Right kidney (tissue), 9 donors: ENCODE data around the gene COX6B2.
"Not testable (repeated sequence)": the region's sequence is repeated elsewhere in the genome, so short reads cannot be mapped to it uniquely, and the experiment has no call there.

Experiments
- DNase-seq: peaks from one replicate; pipeline ENCODE4 v3.0.0-alpha.2; 2016
- long read RNA-seq, 8 donors: transcript quantifications; one replicate each; lab custom pipeline, GENCODE V29; 2026

The COX6B2 gene
- long read RNA-seq, donor 1, result 0 reads
- long read RNA-seq, donor 2, result 0 reads
- long read RNA-seq, donor 3, result 0 reads
- long read RNA-seq, donor 4, result 0 reads
- long read RNA-seq, donor 5, result 0 reads
- long read RNA-seq, donor 6, result 0 reads
- long read RNA-seq, donor 7, partial matches to known transcripts, result 0 of 1 reads
- long read RNA-seq, donor 7, other reads (novel, unspliced or antisense), result 0 of 1 reads
- long read RNA-seq, donor 8, result 0 reads

- no peak for DNase-seq
These were observed at the start of gene COX6B2 for GRCh38 chr19:55354698-55355212. COX6B2 (minus strand) TSS chr19:55354719; CDS start chr19:55354521, 198 bp downstream.

GRCh38 chr19:55402509-55402908 is 48.0 kb upstream of the COX6B2 start:
- no peak for DNase-seq

- DNase-seq, result not testable (repeated sequence)
These were observed 46.9 kb upstream of the COX6B2 start for GRCh38 chr19:55401390-55401789.

- DNase-seq, result no peak
These were observed 46.0 kb upstream of the COX6B2 start for GRCh38 chr19:55400281-55401087.

- no peak for DNase-seq
These were observed 43.8 kb upstream of the COX6B2 start for GRCh38 chr19:55398200-55398925.

GRCh38 chr19:55392820-55393761 is 38.6 kb upstream of the COX6B2 start:
- DNase-seq, result no peak

- no peak for DNase-seq
These were observed 37.4 kb upstream of the COX6B2 start for GRCh38 chr19:55391702-55392615.

- DNase-seq, result no peak
These were observed 36.7 kb upstream of the COX6B2 start for GRCh38 chr19:55391191-55391670.

GRCh38 chr19:55390461-55390880 is 36.0 kb upstream of the COX6B2 start:
- DNase-seq, result no peak

GRCh38 chr19:55389386-55390317 is 35.1 kb upstream of the COX6B2 start:
- no peak for DNase-seq

GRCh38 chr19:55387736-55388497 is 33.4 kb upstream of the COX6B2 start:
- no peak for DNase-seq

- no peak for DNase-seq
These were observed 32.0 kb upstream of the COX6B2 start for GRCh38 chr19:55386493-55386971.

- no peak for DNase-seq
These were observed 31.4 kb upstream of the COX6B2 start, which contains the start of gene RPL28 for GRCh38 chr19:55385724-55386492. RPL28 (plus strand) TSS chr19:55385932; CDS start chr19:55386358, 426 bp downstream.

- DNase-seq, result peak; percentile 99
These were observed 30.6 kb upstream of the COX6B2 start for GRCh38 chr19:55384920-55385723.

- peak; percentile 72 for DNase-seq
These were observed 29.8 kb upstream of the COX6B2 start, which contains the start of gene TMEM238 for GRCh38 chr19:55384131-55384919. TMEM238 (minus strand) TSS chr19:55384292; CDS start chr19:55384259, 33 bp downstream.
